ENCODE measurements around the gene ATOSB. TPM values are rescaled to one million over a fixed set of nuclear protein-coding genes. Genes with fewer than 3 reads are reported as not detected.

ATOSB gene
- total and polyA plus RNA-seq, 9 of the 15 experiments (the other 6 are each of a cell fraction or from before 2014, with no cell fraction given) = 0.45 to 8.0 (median 4.2) TPM

- no peak; the same call in 1 of the 2 replicates for TF ChIP-seq CHAMP1 (IDR thresholded peaks at IDR 0.05)
- peak in 1 of 2 experiments; percentile 53; a peak in 1 of 4 replicates for TF ChIP-seq ZNF639 (CRISPR knock-in tag; conservative IDR thresholded peaks at IDR 0.05 in 1 of 2, IDR thresholded peaks at IDR 0.05 in 1 of 2)
- TF ChIP-seq ESRRB (CRISPR knock-in tag; IDR thresholded peaks at IDR 0.05; ENCODE audit: borderline replicate concordance) = no peak
- peak in 2 of 3 experiments; percentile 45 to 84 for TF ChIP-seq YY1 (IDR thresholded peaks at IDR 0.05; ENCODE audit: borderline replicate concordance in 1 of 3, control insufficient read depth in 1 of 3, extremely low read depth in 1 of 3, insufficient read depth in 3 of 3, insufficient read length in 1 of 3, insufficient replicate concordance in 2 of 3, low read depth in 1 of 3, low read length in 2 of 3)
- no peak for TF ChIP-seq WHSC1 (IDR thresholded peaks at IDR 0.05; ENCODE audit: low read length)
- TF ChIP-seq, protein P1, sequence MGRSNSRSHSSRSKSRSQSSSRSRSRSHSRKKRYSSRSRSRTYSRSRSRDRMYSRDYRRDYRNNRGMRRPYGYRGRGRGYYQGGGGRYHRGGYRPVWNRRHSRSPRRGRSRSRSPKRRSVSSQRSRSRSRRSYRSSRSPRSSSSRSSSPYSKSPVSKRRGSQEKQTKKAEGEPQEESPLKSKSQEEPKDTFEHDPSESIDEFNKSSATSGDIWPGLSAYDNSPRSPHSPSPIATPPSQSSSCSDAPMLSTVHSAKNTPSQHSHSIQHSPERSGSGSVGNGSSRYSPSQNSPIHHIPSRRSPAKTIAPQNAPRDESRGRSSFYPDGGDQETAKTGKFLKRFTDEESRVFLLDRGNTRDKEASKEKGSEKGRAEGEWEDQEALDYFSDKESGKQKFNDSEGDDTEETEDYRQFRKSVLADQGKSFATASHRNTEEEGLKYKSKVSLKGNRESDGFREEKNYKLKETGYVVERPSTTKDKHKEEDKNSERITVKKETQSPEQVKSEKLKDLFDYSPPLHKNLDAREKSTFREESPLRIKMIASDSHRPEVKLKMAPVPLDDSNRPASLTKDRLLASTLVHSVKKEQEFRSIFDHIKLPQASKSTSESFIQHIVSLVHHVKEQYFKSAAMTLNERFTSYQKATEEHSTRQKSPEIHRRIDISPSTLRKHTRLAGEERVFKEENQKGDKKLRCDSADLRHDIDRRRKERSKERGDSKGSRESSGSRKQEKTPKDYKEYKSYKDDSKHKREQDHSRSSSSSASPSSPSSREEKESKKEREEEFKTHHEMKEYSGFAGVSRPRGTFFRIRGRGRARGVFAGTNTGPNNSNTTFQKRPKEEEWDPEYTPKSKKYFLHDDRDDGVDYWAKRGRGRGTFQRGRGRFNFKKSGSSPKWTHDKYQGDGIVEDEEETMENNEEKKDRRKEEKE (IDR thresholded peaks at IDR 0.05; ENCODE audit: borderline replicate concordance in 1 of 2, control insufficient read depth in 1 of 2, low read depth in 2 of 2, low read length in 1 of 2) = no peak
- peak; percentile 45; the same call in 1 of the 2 replicates for TF ChIP-seq L3MBTL2 (IDR thresholded peaks at IDR 0.05)
- TF ChIP-seq ERF (CRISPR knock-in tag; IDR thresholded peaks at IDR 0.05) = no peak
- no peak for TF ChIP-seq USF1 (CRISPR knock-in tag; IDR thresholded peaks at IDR 0.05)
- TF ChIP-seq ZFP30 (CRISPR knock-in tag; IDR thresholded peaks at IDR 0.05; ENCODE audit: borderline replicate concordance) = no peak
Observed at GRCh38 chr9:35161713-35162604, 46.3 kb upstream of the ATOSB start, which contains the start of gene UNC13B (continued).
